ENCODE measurements around the gene TEAD1.

DNA sequence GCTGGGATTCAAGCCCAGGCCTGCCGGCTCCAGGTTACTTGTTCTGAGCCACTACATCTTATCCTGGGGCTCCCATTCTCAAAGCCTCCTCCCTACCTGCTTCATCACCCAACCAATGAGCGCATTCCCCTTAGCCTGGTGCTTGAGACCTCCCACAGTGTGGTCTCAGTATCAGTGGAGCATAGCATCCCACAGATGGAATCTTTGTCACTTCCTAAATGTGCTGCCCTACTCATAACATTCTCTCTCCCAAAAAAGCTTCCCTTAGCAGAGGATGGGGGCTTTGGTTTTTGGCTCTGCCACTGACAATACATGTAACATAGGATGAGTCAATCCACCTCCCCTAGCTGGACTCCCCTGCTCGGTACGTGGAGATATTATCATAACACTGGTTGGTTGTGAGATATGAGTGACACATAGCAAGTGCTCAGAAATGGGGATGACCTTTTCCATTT is 28.8 kb downstream of the TEAD1 start:
- TF ChIP-seq, protein P1, sequence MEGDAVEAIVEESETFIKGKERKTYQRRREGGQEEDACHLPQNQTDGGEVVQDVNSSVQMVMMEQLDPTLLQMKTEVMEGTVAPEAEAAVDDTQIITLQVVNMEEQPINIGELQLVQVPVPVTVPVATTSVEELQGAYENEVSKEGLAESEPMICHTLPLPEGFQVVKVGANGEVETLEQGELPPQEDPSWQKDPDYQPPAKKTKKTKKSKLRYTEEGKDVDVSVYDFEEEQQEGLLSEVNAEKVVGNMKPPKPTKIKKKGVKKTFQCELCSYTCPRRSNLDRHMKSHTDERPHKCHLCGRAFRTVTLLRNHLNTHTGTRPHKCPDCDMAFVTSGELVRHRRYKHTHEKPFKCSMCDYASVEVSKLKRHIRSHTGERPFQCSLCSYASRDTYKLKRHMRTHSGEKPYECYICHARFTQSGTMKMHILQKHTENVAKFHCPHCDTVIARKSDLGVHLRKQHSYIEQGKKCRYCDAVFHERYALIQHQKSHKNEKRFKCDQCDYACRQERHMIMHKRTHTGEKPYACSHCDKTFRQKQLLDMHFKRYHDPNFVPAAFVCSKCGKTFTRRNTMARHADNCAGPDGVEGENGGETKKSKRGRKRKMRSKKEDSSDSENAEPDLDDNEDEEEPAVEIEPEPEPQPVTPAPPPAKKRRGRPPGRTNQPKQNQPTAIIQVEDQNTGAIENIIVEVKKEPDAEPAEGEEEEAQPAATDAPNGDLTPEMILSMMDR (IDR thresholded peaks at IDR 0.05), result no peak
- no peak for TF ChIP-seq ZFX (IDR thresholded peaks at IDR 0.05; ENCODE audit: borderline replicate concordance)

Measured in 22Rv1 (cell line).